ENCODE measurements around the gene KIFC1. TPM values are rescaled to one million over a fixed set of nuclear protein-coding genes. Genes with fewer than 3 reads are reported as not detected.

KIFC1 gene
- total RNA-seq, 2 experiments from 2014 or later: 175 to 180 TPM

DNA sequence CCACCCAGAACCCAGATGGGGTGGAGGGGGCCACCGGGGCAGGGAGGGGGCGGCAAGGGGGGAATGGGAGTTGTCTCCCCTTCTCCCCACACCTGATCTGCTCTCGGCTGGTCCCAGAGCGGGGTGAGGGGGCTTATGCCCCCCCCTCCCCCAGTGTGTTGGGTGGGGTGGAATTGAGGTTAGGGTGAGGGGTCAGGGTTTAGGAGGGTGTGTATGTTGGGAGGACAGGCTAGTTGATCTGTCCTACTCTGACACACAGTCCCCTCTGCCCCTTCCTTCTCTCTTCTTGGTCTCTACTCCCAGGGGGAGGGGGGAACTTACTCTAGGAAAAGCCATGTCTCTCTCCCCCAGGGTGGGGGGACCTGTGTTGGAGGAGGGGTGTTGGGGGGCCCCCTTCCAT is 60.9 kb downstream of the KIFC1 start:
- no peak for DNase-seq
- Mint-ChIP-seq H3K4me1 (ENCODE audit: low read depth) (peaks cover 29% of the 10 kb centered on the region), H3K27me3 (ENCODE audit: low read depth) (no peaks in the 10 kb centered on the region), H3K36me3 (ENCODE audit: low read depth) (peaks cover 30% of the 10 kb centered on the region), H3K9me3 (ENCODE audit: insufficient read depth) (no peaks in the 10 kb centered on the region), H3K27ac (no peak overlapping the region), H3K4me3 (no peak overlapping the region)
- CTCF ChIA-PET: no interaction called here
- POLR2A ChIA-PET: no interaction called here
- ATAC-seq: no peak

- peaks cover 29% of the 10 kb centered on the region for H3K4me1 Mint-ChIP-seq (ENCODE audit: low read depth)
- DNase-seq (no peak), ATAC-seq (no peak)
- peaks cover 24% of the 10 kb centered on the region for H3K36me3 Mint-ChIP-seq (ENCODE audit: low read depth)
- CTCF ChIA-PET: interaction anchor here (1.1 to 2.3 kb wide), 5 partner anchors 18 to 134 kb away, joined by 3 to 10 read pairs (median 3); no protein-coding TSS in a partner anchor
- H3K27ac Mint-ChIP-seq: peak overlapping the region; percentile 88
- POLR2A ChIA-PET: interaction anchor here (0.6 to 2.6 kb wide), 7 partner anchors 22 to 262 kb away, joined by 3 to 14 read pairs (median 6); partner anchors contain the start of genes BAK1 and CUTA
- H3K27me3 Mint-ChIP-seq (ENCODE audit: low read depth): no peaks in the 10 kb centered on the region
- H3K9me3 Mint-ChIP-seq (ENCODE audit: insufficient read depth): no peaks in the 10 kb centered on the region
- peak overlapping the region; percentile 94 for H3K4me3 Mint-ChIP-seq
These were observed 61.9 kb downstream of the KIFC1 start for GRCh38 chr6:33453393-33454008.

GRCh38 chr6:33454009-33454946 is 62.7 kb downstream of the KIFC1 start, which contains the start of gene ZBTB9:
TSS of gene ZBTB9 (plus strand) at chr6:33454576. CDS start at chr6:33455101, 525 bp downstream.
- H3K4me1 Mint-ChIP-seq (ENCODE audit: low read depth): peaks cover 29% of the 10 kb centered on the region
- no peaks in the 10 kb centered on the region for H3K9me3 Mint-ChIP-seq (ENCODE audit: insufficient read depth)
- CTCF ChIA-PET: interaction anchor here (0.6 to 2.3 kb wide), 9 partner anchors 19 to 153 kb away, joined by 3 to 10 read pairs (median 4); no protein-coding TSS in a partner anchor
- peak within 1 kb of the TSS; percentile 88 for H3K27ac Mint-ChIP-seq
- peak within 1 kb of the TSS; percentile 94 for H3K4me3 Mint-ChIP-seq
- H3K27me3 Mint-ChIP-seq (ENCODE audit: low read depth): peaks cover 2% of the 10 kb centered on the region
- POLR2A ChIA-PET: interaction anchor here (0.6 to 2.6 kb wide), 11 partner anchors 23 to 261 kb away, joined by 3 to 14 read pairs (median 5); partner anchors contain the start of genes BAK1, CUTA and KIFC1
- H3K36me3 Mint-ChIP-seq (ENCODE audit: low read depth): peaks cover 17% of the 10 kb centered on the region
- ATAC-seq (peak; percentile 99), DNase-seq (peak; percentile 97)

- ChIA-PET POLR2A (interaction anchor here (0.7 to 2.6 kb wide), 7 partner anchors 24 to 167 kb away, joined by 3 to 14 read pairs (median 5); partner anchors contain the start of genes BAK1, CUTA and KIFC1), CTCF (interaction anchor here (1.2 to 2.3 kb wide), 4 partner anchors 24 to 153 kb away, joined by 4 to 10 read pairs (median 6); no protein-coding TSS in a partner anchor)
- Mint-ChIP-seq H3K27ac (peak overlapping the region; percentile 88), H3K9me3 (ENCODE audit: insufficient read depth) (no peaks in the 10 kb centered on the region), H3K27me3 (ENCODE audit: low read depth) (peaks cover 2% of the 10 kb centered on the region), H3K4me3 (peak overlapping the region; percentile 94), H3K4me1 (ENCODE audit: low read depth) (peaks cover 29% of the 10 kb centered on the region), H3K36me3 (ENCODE audit: low read depth) (peaks cover 16% of the 10 kb centered on the region)
- no peak for ATAC-seq
- DNase-seq: no peak
These were observed 63.4 kb downstream of the KIFC1 start for GRCh38 chr6:33455051-33455450.

- H3K9me3 Mint-ChIP-seq (ENCODE audit: insufficient read depth): no peaks in the 10 kb centered on the region
- ATAC-seq: no peak
- no peak for DNase-seq
- POLR2A ChIA-PET: interaction anchor here (2.6 kb wide), 1 partner anchor 114 kb away, joined by 14 read pairs; no protein-coding TSS in a partner anchor
- H3K4me3 Mint-ChIP-seq: peak overlapping the region; percentile 12
- no peak overlapping the region for H3K27ac Mint-ChIP-seq
- peaks cover 16% of the 10 kb centered on the region for H3K36me3 Mint-ChIP-seq (ENCODE audit: low read depth)
- peaks cover 29% of the 10 kb centered on the region for H3K4me1 Mint-ChIP-seq (ENCODE audit: low read depth)
- H3K27me3 Mint-ChIP-seq (ENCODE audit: low read depth): peaks cover 2% of the 10 kb centered on the region
- CTCF ChIA-PET: no interaction called here
These were observed 64.5 kb downstream of the KIFC1 start for GRCh38 chr6:33456156-33456555.

DNA sequence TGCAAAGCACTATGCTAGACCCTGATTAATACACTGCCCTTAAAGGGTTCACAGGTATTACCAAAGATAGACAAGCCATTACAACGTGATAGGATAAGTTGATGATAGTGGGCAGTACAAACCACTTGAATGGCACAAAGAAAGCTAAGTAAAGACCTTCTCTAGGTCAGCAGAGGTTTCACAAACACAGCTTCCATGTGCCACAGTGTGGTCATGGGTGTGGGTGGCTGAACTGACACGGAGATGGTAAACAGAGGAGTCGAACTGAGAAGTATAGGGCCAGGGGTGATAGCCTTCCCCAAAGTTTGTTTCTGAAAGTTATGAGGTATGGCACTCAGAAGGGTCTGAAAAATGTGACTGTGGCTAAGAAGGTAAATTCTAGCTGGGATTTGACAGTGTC is 67.1 kb downstream of the KIFC1 start:
- Mint-ChIP-seq H3K4me3 (no peak overlapping the region), H3K27ac (no peak overlapping the region), H3K36me3 (ENCODE audit: low read depth) (peaks cover 16% of the 10 kb centered on the region), H3K27me3 (ENCODE audit: low read depth) (peaks cover 6% of the 10 kb centered on the region), H3K9me3 (ENCODE audit: insufficient read depth) (no peaks in the 10 kb centered on the region), H3K4me1 (ENCODE audit: low read depth) (peaks cover 21% of the 10 kb centered on the region)
- ChIA-PET POLR2A (no interaction called here), CTCF (no interaction called here)
- DNase-seq: no peak
- no peak for ATAC-seq

GRCh38 chr6:33459226-33459625 is 67.6 kb downstream of the KIFC1 start:
- H3K27me3 Mint-ChIP-seq (ENCODE audit: low read depth): peaks cover 8% of the 10 kb centered on the region
- no peak overlapping the region for H3K4me3 Mint-ChIP-seq
- CTCF ChIA-PET: no interaction called here
- DNase-seq (no peak), ATAC-seq (no peak)
- H3K4me1 Mint-ChIP-seq (ENCODE audit: low read depth): peaks cover 20% of the 10 kb centered on the region
- H3K27ac Mint-ChIP-seq: no peak overlapping the region
- peaks cover 16% of the 10 kb centered on the region for H3K36me3 Mint-ChIP-seq (ENCODE audit: low read depth)
- no peaks in the 10 kb centered on the region for H3K9me3 Mint-ChIP-seq (ENCODE audit: insufficient read depth)
- POLR2A ChIA-PET: no interaction called here

Small RNAs within 50 kb of the gene (microRNA-seq; reads per million reads assigned to microRNA genes)
- not detected for gene MIR5004

Other genes with a start within 250 kb of the KIFC1 start
- under 1 TPM; 0.71 to 0.83 TPM for gene COL11A2, start 199.4 kb upstream of the KIFC1 start, total RNA-seq
- 10 to 100 TPM; 33.5 to 34.5 TPM for gene RXRB, start 191.2 kb upstream of the KIFC1 start, total RNA-seq
- gene SLC39A7, start 191.0 kb upstream of the KIFC1 start, total RNA-seq: 10 to 100 TPM; 45.6 to 50.8 TPM
- 10 to 100 TPM; 13.9 to 14.1 TPM for gene HSD17B8, start 187.2 kb upstream of the KIFC1 start, total RNA-seq
- gene RING1, start 183.3 kb upstream of the KIFC1 start, total RNA-seq: 10 to 100 TPM; 39.8 to 44.6 TPM
- 10 to 100 TPM; 59.3 to 59.5 TPM for gene VPS52, start 119.9 kb upstream of the KIFC1 start, total RNA-seq
- gene RPS18, start 119.7 kb upstream of the KIFC1 start, total RNA-seq: 1,000 to 10,000 TPM; 2,792 to 2,813 TPM
- gene B3GALT4, start 114.7 kb upstream of the KIFC1 start, total RNA-seq: 10 to 100 TPM; 12.2 to 12.8 TPM
- gene WDR46, start 102.6 kb upstream of the KIFC1 start, total RNA-seq: 10 to 100 TPM; 66.7 to 68.9 TPM
- gene PFDN6, start 102.2 kb upstream of the KIFC1 start, total RNA-seq: 10 to 100 TPM; 72.0 to 78.4 TPM
- gene RGL2, start 92.9 kb upstream of the KIFC1 start, total RNA-seq: 10 to 100 TPM; 50.8 to 58.2 TPM
- 100 to 1,000 TPM; 245 to 252 TPM for gene TAPBP, start 77.7 kb upstream of the KIFC1 start, total RNA-seq
- 10 to 100 TPM; 10.7 to 11.1 TPM for gene ZBTB22, start 74.1 kb upstream of the KIFC1 start, total RNA-seq
- gene DAXX, start 68.9 kb upstream of the KIFC1 start, total RNA-seq: 100 to 1,000 TPM; 112 to 114 TPM
- gene PHF1, start 19.2 kb downstream of the KIFC1 start, total RNA-seq: 10 to 100 TPM; 35.9 to 36.5 TPM
- gene CUTA, start 26.3 kb downstream of the KIFC1 start, total RNA-seq: 100 to 1,000 TPM; 179 to 187 TPM
- gene SYNGAP1, start 28.2 kb downstream of the KIFC1 start, total RNA-seq: 10 to 100 TPM; 42.0 to 48.2 TPM
- gene ZBTB9, start 62.8 kb downstream of the KIFC1 start, total RNA-seq: 1 to 10 TPM; 7.3 to 9.0 TPM
- gene BAK1, start 188.5 kb downstream of the KIFC1 start, total RNA-seq: 10 to 100 TPM; 76.0 to 76.2 TPM
- gene ITPR3, start 229.5 kb downstream of the KIFC1 start, total RNA-seq: 10 to 100 TPM; 57.8 to 59.3 TPM

Measured in activated CD8-positive, alpha-beta T cell treated with anti-CD3 and anti-CD28 coated beads, Interleukin-2, amount 10 ng/mL, durations not matched to agents 7 days and 5 days (primary cell).